Nephron progenitor cell (in vitro differentiated cells): Measurements from ENCODE around the gene TENT4A.
A peak's percentile ranks its signal among the peaks of the same experiment; 100 is the strongest.

Experiments used
- DNase-seq: peaks from one replicate; pipeline ENCODE4 v3.0.0; 2021
- H3K27ac Mint-ChIP-seq: 2 replicates; pipeline ENCODE4 v1.8.0; 2021; ENCODE audit warnings: mild to moderate bottlenecking, moderate library complexity, mixed read lengths
- H3K27me3 Mint-ChIP-seq: 2 replicates; pipeline ENCODE4 v1.8.0; 2021; ENCODE audit warnings: mild to moderate bottlenecking, low read depth, mixed read lengths; ENCODE audit not compliant: poor library complexity
- H3K36me3 Mint-ChIP-seq: 2 replicates; pipeline ENCODE4 v1.8.0; 2021; ENCODE audit warnings: low read depth, mixed read lengths
- H3K4me1 Mint-ChIP-seq: 2 replicates; pipeline ENCODE4 v1.8.0; 2021; ENCODE audit warnings: mixed read lengths
- H3K4me3 Mint-ChIP-seq: 2 replicates; pipeline ENCODE4 v1.8.0; 2021; ENCODE audit warnings: mild to moderate bottlenecking, moderate library complexity, mixed read lengths
- H3K9me3 Mint-ChIP-seq: 2 replicates; pipeline ENCODE4 v1.8.0; 2021; ENCODE audit warnings: mild to moderate bottlenecking, moderate library complexity, mixed read lengths
- TF ChIP-seq, protein P1 (sequence below): fragments of 200-600 bp; sonication (generic); IDR thresholded peaks from 2 replicates; pipeline ENCODE4 v1.5.0; 2021; ENCODE audit warnings: antibody characterized with exemption

TENT4A gene

DNA sequence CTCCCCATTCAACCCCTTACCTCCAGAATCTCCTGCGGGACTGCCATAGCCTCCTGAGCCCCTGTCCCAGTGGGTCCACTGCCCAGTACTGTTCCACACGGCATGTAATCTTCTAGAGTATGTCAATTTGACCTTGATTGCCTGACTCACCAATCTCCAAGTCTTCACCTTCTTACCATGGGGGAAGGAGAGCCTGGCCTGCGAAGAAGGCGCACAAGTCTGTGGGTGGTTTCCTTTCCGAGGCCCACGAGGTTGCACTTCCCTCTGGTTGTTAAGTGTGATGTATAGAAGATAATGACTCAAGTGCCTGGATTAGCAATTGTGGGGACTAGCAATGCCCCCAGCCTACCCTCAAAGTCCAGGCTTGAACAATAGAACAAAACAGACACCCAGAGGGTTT, 8.1 kb upstream of the TENT4A start:
- TF ChIP-seq, protein P1, sequence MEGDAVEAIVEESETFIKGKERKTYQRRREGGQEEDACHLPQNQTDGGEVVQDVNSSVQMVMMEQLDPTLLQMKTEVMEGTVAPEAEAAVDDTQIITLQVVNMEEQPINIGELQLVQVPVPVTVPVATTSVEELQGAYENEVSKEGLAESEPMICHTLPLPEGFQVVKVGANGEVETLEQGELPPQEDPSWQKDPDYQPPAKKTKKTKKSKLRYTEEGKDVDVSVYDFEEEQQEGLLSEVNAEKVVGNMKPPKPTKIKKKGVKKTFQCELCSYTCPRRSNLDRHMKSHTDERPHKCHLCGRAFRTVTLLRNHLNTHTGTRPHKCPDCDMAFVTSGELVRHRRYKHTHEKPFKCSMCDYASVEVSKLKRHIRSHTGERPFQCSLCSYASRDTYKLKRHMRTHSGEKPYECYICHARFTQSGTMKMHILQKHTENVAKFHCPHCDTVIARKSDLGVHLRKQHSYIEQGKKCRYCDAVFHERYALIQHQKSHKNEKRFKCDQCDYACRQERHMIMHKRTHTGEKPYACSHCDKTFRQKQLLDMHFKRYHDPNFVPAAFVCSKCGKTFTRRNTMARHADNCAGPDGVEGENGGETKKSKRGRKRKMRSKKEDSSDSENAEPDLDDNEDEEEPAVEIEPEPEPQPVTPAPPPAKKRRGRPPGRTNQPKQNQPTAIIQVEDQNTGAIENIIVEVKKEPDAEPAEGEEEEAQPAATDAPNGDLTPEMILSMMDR: no peak
- no peaks in the 10 kb centered on the region for H3K9me3 Mint-ChIP-seq
- peaks cover 6% of the 10 kb centered on the region for H3K4me1 Mint-ChIP-seq
- no peak overlapping the region for H3K27ac Mint-ChIP-seq
- DNase-seq: no peak
- H3K36me3 Mint-ChIP-seq: no peaks in the 10 kb centered on the region
- no peak overlapping the region for H3K4me3 Mint-ChIP-seq
- H3K27me3 Mint-ChIP-seq: peaks cover 22% of the 10 kb centered on the region

DNA sequence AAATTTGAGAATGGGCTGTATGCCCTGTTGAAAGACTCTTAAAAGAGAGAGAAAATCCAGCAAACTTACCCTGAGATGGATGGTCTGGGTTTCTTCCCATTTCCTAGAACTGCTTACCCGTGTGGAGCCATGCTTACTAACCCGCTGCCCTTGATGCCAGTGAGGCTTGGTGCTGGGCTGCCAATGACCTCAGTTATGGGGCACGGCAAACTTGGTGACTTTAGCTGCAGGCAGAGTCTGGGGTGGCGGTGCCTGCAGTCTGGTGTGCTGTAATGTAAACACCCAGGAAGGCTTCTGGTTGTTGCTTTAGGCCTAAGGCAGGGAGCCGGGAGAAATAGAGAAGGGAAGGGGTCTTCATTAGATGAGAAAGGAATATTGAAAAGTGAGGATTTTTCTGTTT, 7.3 kb upstream of the TENT4A start:
- no peak overlapping the region for H3K4me3 Mint-ChIP-seq

DNA sequence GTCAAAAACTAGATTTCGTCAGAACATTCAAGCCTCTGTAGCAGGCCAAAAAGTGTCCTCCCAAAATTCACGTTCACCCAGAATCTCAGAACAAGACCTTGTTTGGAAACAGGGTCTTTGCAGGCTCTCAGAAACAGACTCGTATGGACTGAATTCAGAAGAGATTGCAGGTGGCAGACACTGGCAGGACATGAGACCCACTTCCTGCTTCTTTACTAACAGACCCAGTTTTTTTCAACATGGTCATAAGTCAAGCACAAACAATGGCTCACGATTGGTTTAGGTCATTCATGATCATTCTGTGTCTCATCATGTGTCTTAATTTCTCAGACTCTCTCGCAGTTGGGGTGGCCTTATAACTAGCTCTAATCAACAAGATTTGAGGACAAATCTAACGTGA, 5.4 kb upstream of the TENT4A start:
- Mint-ChIP-seq H3K36me3 (no peaks in the 10 kb centered on the region), H3K4me1 (peaks cover 22% of the 10 kb centered on the region), H3K4me3 (no peak overlapping the region), H3K27ac (no peak overlapping the region), H3K9me3 (no peaks in the 10 kb centered on the region), H3K27me3 (peaks cover 11% of the 10 kb centered on the region)
- no peak for DNase-seq
- TF ChIP-seq, protein P1: no peak

More for the DNA sequence above, 7.3 kb upstream of the TENT4A start:
- no peaks in the 10 kb centered on the region for H3K9me3 Mint-ChIP-seq
- H3K4me1 Mint-ChIP-seq: peaks cover 14% of the 10 kb centered on the region
- H3K36me3 Mint-ChIP-seq: no peaks in the 10 kb centered on the region
- DNase-seq: no peak
- TF ChIP-seq, protein P1: no peak
- H3K27me3 Mint-ChIP-seq: peaks cover 18% of the 10 kb centered on the region
- H3K27ac Mint-ChIP-seq: no peak overlapping the region

DNA sequence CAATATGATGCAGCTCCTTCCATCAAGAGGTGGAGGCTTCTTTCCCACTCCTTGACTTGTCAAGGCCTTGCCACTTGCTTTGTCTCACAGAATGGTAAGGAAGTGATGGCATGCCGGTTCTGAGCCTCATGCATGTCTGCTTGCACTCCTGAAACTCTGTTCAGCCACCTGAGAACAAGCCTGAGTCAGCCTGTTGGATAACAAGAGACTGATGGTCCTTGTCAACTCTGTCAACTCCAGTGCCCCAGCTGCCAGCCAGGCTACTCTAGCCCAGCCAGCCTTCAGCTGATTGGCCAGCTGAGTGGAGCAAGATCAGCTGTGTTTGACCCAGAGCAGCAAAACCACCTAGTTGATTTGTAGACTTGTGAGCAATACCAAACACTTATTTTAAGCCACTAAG, 4.4 kb upstream of the TENT4A start:
- H3K36me3 Mint-ChIP-seq: no peaks in the 10 kb centered on the region
- no peaks in the 10 kb centered on the region for H3K9me3 Mint-ChIP-seq
- TF ChIP-seq, protein P1: no peak
- H3K4me1 Mint-ChIP-seq: peaks cover 22% of the 10 kb centered on the region
- no peak for DNase-seq
- H3K4me3 Mint-ChIP-seq: no peak overlapping the region
- H3K27ac Mint-ChIP-seq: no peak overlapping the region
- H3K27me3 Mint-ChIP-seq: peaks cover 11% of the 10 kb centered on the region

DNA sequence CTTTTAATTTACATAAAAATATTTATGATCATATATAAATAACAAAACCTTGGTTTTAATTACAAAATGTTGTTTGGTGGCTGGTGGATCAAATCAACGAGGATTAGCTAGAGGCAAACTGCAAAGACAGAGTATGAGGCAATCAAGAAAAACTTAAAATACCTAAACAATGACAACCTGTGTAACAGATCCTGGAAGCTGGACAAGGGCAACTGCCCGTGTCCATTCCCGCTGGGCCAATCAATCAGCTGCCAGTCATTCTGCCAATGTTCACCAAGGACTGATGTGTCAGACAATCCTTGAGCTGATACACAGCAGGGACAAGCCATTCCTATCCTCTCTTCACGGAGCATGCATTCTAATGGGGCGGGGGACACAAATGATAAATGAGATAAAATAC, 3.2 kb upstream of the TENT4A start:
- no peak for DNase-seq
- no peaks in the 10 kb centered on the region for H3K36me3 Mint-ChIP-seq
- H3K27me3 Mint-ChIP-seq: peaks cover 11% of the 10 kb centered on the region
- H3K9me3 Mint-ChIP-seq: no peaks in the 10 kb centered on the region
- H3K4me1 Mint-ChIP-seq: peaks cover 27% of the 10 kb centered on the region
- no peak overlapping the region for H3K27ac Mint-ChIP-seq
- TF ChIP-seq, protein P1: no peak
- H3K4me3 Mint-ChIP-seq: no peak overlapping the region

DNA sequence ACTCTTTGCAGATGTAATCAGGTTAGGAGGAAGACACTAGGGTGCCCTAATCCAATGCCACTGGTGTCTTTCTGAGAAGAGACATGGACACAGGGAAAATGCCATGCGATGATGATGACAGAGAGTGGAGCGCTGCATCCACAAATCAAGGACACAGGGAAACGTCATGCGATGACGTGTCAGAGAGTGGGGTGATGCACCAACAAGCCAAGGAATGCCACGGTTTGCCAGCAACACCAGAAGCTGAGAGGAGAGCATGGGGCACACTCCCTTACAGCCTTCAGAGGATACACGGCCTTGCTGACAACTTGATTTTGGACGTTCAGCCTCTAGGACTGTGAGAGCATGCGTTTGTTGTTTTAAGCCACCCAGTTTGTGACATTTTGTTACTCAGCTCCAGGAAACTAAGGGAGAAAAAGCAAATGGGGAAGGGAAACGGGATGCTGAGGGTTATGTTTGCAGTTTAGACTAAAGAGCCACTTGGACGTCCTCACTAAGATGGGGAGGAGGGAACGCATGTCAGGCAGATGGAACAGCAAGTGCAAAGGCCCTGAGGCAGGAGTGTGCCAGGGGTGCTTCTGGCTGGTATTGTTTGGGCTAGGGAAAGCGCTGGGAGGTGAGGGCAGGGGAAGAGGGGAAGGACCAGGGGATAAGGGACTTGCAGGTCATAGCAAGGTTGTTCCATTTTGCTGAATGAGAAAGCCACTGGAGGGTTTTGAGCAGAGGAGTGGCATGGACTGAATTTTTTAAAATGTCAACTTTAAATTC, 2.5 kb upstream of the TENT4A start:
- TF ChIP-seq, protein P1: no peak
- no peak overlapping the region for H3K27ac Mint-ChIP-seq
- no peaks in the 10 kb centered on the region for H3K9me3 Mint-ChIP-seq
- H3K4me3 Mint-ChIP-seq: peak overlapping the region; percentile 57
- no peaks in the 10 kb centered on the region for H3K36me3 Mint-ChIP-seq
- H3K4me1 Mint-ChIP-seq: peaks cover 34% of the 10 kb centered on the region
- DNase-seq: no peak
- H3K27me3 Mint-ChIP-seq: peaks cover 11% of the 10 kb centered on the region
